ES-I3 (cell line): ENCODE measurements around the gene MAPK14.

ENCODE experiments used
- H3K36me3 ChIP-seq: 2 replicates; pipeline ENCODE4 v1.6.1; 2013; ENCODE audit warnings: mild to moderate bottlenecking, low read length, control low read depth, moderate library complexity; ENCODE audit not compliant: insufficient read depth
- H3K4me1 ChIP-seq: 2 replicates; pipeline ENCODE4 v1.6.1; 2013; ENCODE audit warnings: mild to moderate bottlenecking, control low read depth, low read length; ENCODE audit not compliant: insufficient read depth
- H3K9ac ChIP-seq: 2 replicates; pipeline ENCODE4 v1.6.1; 2013; ENCODE audit warnings: low read depth, mild to moderate bottlenecking, low read length, moderate library complexity
- H3K9me3 ChIP-seq: 2 replicates; pipeline ENCODE4 v1.6.1; 2013; ENCODE audit warnings: mild to moderate bottlenecking, low read length, moderate library complexity; ENCODE audit not compliant: control insufficient read depth, insufficient read depth

Gene MAPK14

DNA sequence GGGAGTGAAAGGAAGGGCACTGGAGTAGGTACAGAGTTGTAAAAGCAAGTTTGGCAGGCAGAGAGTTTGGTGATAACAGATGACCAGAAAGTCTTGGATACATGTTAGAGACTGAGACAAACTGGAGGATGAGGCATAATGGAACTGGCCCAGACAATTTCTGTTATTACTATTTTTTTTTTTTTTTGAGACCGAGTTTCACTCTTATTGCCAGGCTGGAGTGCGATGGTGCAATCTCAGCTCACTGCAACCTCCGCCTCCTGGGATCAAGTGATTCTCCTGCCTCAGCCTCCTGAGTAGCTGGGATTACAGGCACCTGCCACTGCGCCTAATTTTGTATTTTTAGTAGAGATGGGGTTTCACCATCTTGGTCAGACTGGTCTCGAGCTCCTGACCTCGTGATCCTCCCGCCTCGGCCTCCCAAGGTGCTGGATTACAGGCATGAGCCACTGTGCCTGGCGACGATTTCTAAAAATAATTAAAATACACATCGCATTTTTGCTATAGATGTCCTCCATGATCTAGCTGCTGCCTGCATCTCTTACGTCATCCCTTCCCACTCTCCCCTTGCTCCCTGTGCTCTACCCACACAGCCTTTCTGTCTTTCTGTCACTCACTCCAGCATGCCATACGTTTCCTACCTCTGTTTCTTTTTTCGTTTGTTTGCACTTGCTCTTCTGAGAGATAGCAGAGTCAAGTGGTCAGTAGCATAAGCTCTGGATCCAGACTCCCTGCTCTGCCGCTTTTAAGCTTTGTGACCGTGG, 23.5 kb downstream of the MAPK14 start:
- Histone ChIP-seq H3K9ac (no peak overlapping the region), H3K36me3 (no peaks in the 10 kb centered on the region), H3K9me3 (no peaks in the 10 kb centered on the region), H3K4me1 (no peaks in the 10 kb centered on the region)

DNA sequence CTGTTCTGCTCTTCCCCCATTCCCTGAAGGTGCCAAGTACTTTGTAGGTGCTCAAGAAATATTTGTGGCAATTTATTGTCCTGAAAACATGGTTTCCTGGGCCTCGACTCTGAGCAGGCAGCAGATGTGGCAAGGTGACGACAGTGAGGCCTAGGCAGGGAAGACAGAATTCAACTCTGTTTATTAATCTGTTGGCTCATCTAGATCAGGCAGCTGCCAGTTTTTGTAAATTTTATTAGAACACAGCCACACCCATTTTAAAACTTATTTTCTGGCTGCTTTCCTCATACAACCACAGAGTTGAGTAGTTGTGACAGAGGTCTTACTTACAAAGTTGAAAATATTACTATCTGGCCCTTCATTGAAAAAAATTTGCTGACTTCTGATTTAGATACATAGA, 24.5 kb downstream of the MAPK14 start:
- Histone ChIP-seq H3K4me1 (no peaks in the 10 kb centered on the region), H3K9me3 (no peaks in the 10 kb centered on the region), H3K36me3 (no peaks in the 10 kb centered on the region), H3K9ac (no peak overlapping the region)

DNA sequence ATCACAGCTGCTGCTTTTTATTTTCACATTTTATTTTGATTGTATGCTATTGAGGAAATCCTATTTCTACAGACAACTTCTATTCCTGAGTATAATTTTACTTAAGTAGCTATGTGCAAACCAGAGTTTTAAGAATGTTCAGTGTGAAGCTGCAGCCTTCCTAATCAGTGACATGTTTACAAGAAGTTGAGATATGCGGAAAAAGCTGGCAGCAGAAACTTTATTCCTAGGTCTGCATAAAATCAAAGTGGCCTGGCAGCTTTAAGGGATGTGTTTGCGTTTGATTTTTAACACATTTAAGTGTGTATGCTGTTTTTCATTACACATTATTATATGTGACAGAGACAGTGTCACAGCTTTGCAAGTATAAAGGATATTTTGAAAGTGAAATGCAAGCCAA, 26.3 kb downstream of the MAPK14 start:
- no peaks in the 10 kb centered on the region for H3K9me3 ChIP-seq
- H3K36me3 ChIP-seq, result no peaks in the 10 kb centered on the region
- H3K9ac ChIP-seq, result no peak overlapping the region
- no peaks in the 10 kb centered on the region for H3K4me1 ChIP-seq

DNA sequence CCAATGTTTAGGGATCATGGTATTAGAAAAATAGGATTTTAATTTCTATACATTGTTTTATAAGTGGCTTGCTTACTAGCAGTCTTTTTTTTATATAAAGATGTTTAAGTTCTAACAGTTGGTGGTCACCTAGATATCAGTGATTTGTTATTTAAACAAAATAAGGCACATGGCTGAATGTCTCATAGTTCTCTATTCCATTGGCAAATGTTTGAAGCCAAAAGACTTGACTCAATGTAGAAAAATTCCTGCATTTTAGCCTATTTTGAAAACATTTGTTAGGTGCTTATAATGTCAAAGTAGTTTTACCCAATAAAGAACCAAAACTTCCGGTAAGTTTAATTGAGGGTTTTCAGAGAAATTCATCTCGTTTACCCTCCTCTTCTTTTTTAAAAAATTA, 26.8 kb downstream of the MAPK14 start:
- H3K9me3 ChIP-seq, result no peaks in the 10 kb centered on the region
- H3K4me1 ChIP-seq, result no peaks in the 10 kb centered on the region
- H3K36me3 ChIP-seq, result no peaks in the 10 kb centered on the region
- no peak overlapping the region for H3K9ac ChIP-seq

DNA sequence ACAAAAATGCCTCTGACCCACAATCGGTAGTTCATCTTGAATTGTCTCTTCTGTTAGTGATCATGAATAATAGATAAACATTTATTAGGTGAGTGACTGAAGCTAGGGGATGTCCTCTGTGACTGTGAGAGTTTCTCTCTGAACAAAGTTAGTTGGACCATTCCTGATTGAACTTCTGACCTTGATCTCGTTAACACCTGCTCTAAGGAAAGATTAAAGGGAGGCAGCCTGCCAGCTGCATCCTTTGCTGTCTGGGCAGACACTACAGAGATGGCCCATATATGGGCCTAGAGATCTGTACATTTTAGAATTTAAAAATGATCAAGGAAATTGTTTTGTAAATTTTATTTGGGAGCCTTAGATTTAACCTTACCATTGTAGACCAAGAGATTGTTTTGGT, 27.3 kb downstream of the MAPK14 start:
- H3K9ac ChIP-seq, result no peak overlapping the region
- H3K9me3 ChIP-seq, result no peaks in the 10 kb centered on the region
- H3K4me1 ChIP-seq, result no peaks in the 10 kb centered on the region
- H3K36me3 ChIP-seq, result no peaks in the 10 kb centered on the region

DNA sequence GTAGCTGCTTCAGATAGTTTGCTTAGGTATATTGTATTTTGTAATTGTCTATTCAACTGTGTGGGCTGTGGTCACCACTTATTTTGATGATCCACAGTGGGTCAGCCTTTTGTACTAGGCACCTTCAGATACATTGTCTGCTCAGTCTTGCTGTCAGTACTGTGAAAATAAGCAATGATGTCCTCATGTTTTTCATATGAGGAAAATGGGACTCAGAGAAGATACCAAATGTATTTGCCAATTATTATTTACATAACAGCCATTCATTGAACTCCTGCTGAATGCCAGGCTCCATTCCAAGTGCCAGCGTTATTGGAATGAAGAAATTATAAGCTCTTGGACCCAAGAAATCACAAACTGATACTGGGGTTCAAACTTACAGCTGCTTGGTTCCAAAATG, 28.6 kb downstream of the MAPK14 start:
- Histone ChIP-seq H3K9me3 (no peaks in the 10 kb centered on the region), H3K9ac (no peak overlapping the region), H3K4me1 (no peaks in the 10 kb centered on the region), H3K36me3 (no peaks in the 10 kb centered on the region)

DNA sequence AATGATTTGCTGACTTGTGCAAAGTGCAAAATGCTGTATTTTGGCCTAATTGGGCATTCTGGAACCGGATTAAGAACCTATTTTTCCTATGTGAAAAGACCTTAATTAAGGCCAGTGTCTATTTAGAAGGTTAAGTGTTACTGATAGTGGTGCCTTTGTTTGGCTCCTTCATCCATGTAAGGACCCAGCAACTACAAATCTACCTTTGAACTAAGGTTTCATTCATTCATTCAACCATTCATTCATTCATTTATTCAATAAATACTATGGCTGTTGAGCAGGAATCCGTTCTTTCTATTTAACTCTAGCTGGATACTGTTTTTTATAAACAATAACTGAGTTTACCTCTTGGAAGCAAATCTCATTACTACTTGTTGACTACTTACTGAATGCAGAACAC, 33.6 kb downstream of the MAPK14 start:
- Histone ChIP-seq H3K36me3 (no peaks in the 10 kb centered on the region), H3K9me3 (no peaks in the 10 kb centered on the region), H3K9ac (no peak overlapping the region), H3K4me1 (0 out of 2 replicates have a peak, but pooled peaks cover 6% of the 10 kb centered on the region)

DNA sequence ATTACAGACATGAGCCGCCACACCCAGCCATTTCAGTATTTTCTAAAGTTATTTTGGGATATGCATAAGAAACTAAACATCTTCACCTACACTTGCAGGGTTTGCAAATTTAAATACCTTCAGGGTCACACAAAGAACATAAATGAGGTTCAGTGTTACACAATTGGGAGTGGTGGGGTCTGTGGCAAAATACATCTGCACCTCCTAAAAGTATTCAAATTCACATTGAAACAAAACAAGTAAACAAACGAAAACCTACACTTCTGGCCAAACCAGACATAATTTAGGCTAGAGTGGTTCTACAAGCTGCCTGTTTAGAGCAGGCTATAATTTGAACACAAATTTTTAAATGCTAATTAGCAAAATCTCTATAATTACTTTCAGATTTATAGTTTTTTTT, 34.6 kb downstream of the MAPK14 start:
- Histone ChIP-seq H3K9me3 (no peaks in the 10 kb centered on the region), H3K9ac (no peak overlapping the region), H3K36me3 (no peaks in the 10 kb centered on the region), H3K4me1 (0 out of 2 replicates have a peak, but pooled peaks cover 6% of the 10 kb centered on the region)

DNA sequence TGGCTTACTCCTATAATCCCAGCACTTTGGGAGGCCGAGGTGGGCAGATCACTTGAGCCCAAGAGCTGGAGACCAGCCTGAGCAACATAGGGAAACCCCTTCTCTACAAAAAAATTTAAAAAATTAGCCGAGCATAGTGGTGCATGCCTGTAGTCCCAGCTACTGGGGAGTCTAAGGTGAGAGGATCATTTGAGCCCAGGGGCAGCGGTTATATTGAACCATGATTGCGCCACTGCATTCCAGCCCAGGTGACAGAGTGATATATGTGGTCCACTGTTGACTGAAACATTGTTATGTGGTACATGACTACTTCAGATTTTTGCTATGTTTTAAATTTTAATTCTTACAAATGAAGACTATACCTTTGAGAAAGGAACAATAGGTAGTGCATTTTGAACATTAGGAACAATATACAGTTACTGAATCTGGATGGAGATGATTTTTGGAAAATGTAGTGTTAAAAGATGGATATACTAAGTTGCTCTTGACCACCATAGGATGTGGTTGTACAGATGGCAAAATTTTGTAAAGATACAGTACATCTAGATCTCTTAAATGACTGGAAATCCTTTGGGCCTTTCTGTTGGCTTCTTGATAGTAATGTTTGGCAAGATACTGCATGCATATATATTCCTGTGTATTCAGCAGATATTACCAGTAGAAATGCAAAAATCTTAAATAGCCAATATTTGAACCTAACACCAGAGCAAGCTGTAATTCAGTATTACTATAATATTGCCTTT, 35.9 kb downstream of the MAPK14 start:
- Histone ChIP-seq H3K9ac (no peak overlapping the region), H3K4me1 (0 out of 2 replicates have a peak, but pooled peaks cover 6% of the 10 kb centered on the region), H3K9me3 (no peaks in the 10 kb centered on the region), H3K36me3 (no peaks in the 10 kb centered on the region)

DNA sequence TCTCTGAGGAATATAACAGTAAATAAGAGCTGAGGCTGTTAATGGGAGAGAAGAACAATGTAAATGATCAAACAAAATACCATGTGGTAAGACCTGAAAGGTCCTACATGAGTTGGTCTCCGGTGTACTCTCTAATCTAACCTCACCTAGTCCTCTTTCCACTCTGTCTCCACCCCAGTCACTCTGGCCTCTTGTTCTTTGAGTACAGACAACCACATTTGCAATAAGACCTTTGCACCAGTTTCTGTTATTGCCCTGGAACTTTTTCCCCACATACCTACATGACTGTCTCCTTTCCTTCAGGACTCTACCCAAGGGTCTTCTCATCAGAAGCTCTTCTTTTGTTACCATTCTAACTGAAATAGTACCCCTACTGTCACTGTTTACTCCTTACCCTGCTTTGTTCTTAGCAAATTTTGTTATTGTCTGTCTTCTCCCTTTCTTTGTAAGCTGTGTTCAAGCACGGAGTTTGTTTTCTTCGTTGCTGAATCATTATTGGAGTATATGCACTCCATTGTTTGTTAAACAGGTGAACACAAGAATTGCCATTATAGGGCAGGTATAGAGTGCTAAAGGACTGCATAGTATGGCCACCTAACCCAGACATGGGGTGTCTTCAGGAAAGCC, 37.3 kb downstream of the MAPK14 start:
- H3K9me3 ChIP-seq, result no peaks in the 10 kb centered on the region
- H3K9ac ChIP-seq, result no peak overlapping the region
- H3K36me3 ChIP-seq, result no peaks in the 10 kb centered on the region
- 0 out of 2 replicates have a peak, but pooled peaks cover 6% of the 10 kb centered on the region for H3K4me1 ChIP-seq

DNA sequence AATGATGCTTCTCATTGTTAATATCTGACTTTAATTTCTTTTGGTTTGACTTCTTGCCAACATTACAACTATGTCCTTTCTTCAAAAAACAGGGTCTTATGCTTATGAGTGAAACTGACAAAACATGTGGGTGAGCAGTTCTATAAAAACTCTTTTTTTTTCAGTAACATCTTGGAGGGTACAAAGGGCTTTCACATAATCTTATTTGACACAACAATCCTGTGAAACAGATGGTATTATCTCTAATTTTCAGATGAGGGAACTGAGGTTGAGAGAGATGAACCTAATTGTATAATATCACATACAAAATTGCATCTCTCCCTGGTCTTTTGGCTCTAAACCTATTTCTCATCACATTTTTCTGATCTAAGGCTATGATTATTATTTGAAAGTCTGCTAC, 38.3 kb downstream of the MAPK14 start:
- no peaks in the 10 kb centered on the region for H3K36me3 ChIP-seq
- 0 out of 2 replicates have a peak, but pooled peaks cover 6% of the 10 kb centered on the region for H3K4me1 ChIP-seq
- no peaks in the 10 kb centered on the region for H3K9me3 ChIP-seq
- H3K9ac ChIP-seq, result no peak overlapping the region

DNA sequence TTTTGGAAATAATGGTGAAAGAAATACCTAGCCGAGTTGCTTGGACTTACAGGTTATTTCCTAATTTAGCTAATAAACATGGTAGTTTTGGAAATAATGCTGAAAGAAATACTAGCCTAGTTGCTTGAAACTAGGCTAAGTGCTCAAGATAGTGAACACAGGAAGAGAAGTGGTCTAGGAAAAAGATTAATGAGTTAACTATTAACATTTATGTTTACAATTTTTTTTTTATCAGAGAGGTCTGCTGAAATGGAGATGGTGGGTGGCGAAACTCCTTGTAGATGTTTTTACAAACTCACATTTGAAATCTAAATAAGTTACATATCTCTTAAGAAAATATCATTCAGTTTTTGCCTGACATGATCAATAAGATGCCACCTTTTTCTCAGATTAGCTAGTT, 39.2 kb downstream of the MAPK14 start:
- no peaks in the 10 kb centered on the region for H3K9me3 ChIP-seq
- no peak overlapping the region for H3K9ac ChIP-seq
- 0 out of 2 replicates have a peak, but pooled peaks cover 6% of the 10 kb centered on the region for H3K4me1 ChIP-seq
- H3K36me3 ChIP-seq, result no peaks in the 10 kb centered on the region

DNA sequence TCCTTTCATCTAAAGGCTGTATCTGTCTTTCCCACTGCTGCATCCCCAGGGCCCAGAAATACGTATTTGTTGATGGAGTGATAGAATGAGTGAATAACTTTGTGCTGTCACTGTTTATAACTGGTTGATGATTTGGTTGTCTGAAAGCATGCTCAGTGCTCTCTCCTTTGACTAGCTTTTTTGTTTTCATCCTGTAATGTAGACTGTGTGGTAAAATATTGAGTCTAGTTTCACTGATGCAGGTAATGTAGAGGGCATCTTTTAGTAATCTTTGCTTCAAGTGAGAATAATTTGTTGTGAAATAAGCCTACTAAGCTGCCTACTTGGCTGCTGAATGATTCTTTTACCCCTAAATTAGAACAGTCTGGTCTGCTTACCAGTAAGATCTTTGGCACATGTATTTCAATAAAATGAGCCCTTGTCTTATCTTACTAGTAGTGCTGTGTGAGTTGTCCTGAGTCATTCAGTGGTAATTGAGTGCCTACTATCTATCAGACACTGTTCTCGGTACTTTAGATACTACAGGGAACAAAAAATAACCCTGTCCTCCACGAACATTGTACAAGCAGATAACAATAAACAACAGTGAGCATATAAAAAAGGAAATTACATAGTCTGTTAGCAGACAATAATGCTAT, 39.9 kb downstream of the MAPK14 start:
- no peaks in the 10 kb centered on the region for H3K9me3 ChIP-seq
- 0 out of 2 replicates have a peak, but pooled peaks cover 6% of the 10 kb centered on the region for H3K4me1 ChIP-seq
- H3K9ac ChIP-seq, result no peak overlapping the region
- H3K36me3 ChIP-seq, result no peaks in the 10 kb centered on the region

DNA sequence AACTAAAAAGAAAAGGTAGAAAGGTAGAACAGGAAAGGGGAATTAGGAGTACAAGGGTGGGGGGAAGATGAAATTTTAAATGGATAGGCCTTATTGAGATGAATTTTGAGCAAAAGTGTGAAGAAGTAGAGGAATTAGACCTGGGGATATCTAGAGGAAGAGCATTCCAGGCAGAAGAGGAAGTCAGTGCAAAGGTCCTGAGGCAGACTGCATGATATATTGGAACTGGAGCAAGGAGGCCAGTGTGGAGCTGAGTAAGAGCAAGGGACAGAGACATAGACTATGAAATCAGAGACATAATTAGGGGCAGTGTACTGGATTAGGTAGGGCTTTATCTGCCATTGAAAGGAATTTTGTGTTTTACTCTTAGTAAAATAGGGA, 40.4 kb downstream of the MAPK14 start:
- Histone ChIP-seq H3K4me1 (0 out of 2 replicates have a peak, but pooled peaks cover 6% of the 10 kb centered on the region), H3K9ac (no peak overlapping the region), H3K9me3 (no peaks in the 10 kb centered on the region), H3K36me3 (no peaks in the 10 kb centered on the region)
